ENCODE results near the gene TMEM234. TPM values are rescaled to one million over a fixed set of nuclear protein-coding genes. Genes with fewer than 3 reads are reported as not detected.

Gene TMEM234
- total RNA-seq, 2 experiments from 2014 or later, result 11.5 to 12.8 TPM

- ATAC-seq (ENCODE audit: poor library complexity) (no peak), DNase-seq (no peak)
- POLR2A ChIA-PET, result interaction anchor here (0.8 to 4.0 kb wide), 6 partner anchors 11 to 108 kb away, joined by 3 to 41 read pairs (median 13); partner anchors contain the start of genes CCDC28B, IQCC, LCK and TMEM39B
- Histone ChIP-seq H3K4me1 (ENCODE audit: insufficient read depth, low read length) (peaks cover 46% of the 10 kb centered on the region), H3K36me3 (ENCODE audit: insufficient read depth, low read length) (peaks cover 19% of the 10 kb centered on the region), H3K27me3 (ENCODE audit: control insufficient read depth in 1 of 2, insufficient read depth in 2 of 2, low read length in 2 of 2) (no peaks in the 10 kb centered on the region), H3K9me3 (ENCODE audit: control insufficient read depth in 1 of 2, insufficient read depth in 1 of 2, low read length in 2 of 2) (no peaks in the 10 kb centered on the region), H3K4me3 (ENCODE audit: low read length) (no peak overlapping the region), H3K27ac (ENCODE audit: low read depth in 1 of 2, low read length in 2 of 2) (peak overlapping the region in 1 of 2 donors; percentile 11)
- TF ChIP-seq CTCF (IDR thresholded peaks at IDR 0.05), result no peak
- H3K4me1 Mint-ChIP-seq (ENCODE audit: low read depth), result peaks cover 57% of the 10 kb centered on the region
- H3K27ac Mint-ChIP-seq, result peak overlapping the region; percentile 93
- H3K27me3 Mint-ChIP-seq, result no peaks in the 10 kb centered on the region
- H3K9me3 Mint-ChIP-seq, result no peaks in the 10 kb centered on the region
- CTCF ChIA-PET, result interaction anchor here (1.8 kb wide), 1 partner anchor 35 kb away, joined by 6 read pairs; no protein-coding TSS in a partner anchor
- H3K4me3 Mint-ChIP-seq, result peak overlapping the region; percentile 86
- intact Hi-C loops (cut with DNase I, micrococcal nuclease), result loop anchor here in 1 of 2 experiments (2.0 kb wide), 2 partner anchors 20 to 40 kb away; partner anchors contain the start of gene CCDC28B
- H3K36me3 Mint-ChIP-seq (ENCODE audit: low read depth), result peaks cover 55% of the 10 kb centered on the region
These were observed 41.1 kb downstream of the TMEM234 start for GRCh38 chr1:32181065-32181464.

- Mint-ChIP-seq H3K36me3 (ENCODE audit: low read depth) (peaks cover 52% of the 10 kb centered on the region), H3K27me3 (no peaks in the 10 kb centered on the region), H3K4me1 (ENCODE audit: low read depth) (peaks cover 54% of the 10 kb centered on the region), H3K9me3 (no peaks in the 10 kb centered on the region), H3K27ac (peak overlapping the region; percentile 93), H3K4me3 (peak overlapping the region; percentile 86)
- TF ChIP-seq CTCF (IDR thresholded peaks at IDR 0.05), result no peak
- no peaks in the 10 kb centered on the region for H3K9me3 ChIP-seq (ENCODE audit: control insufficient read depth in 1 of 2, insufficient read depth in 1 of 2, low read length in 2 of 2)
- peak overlapping the region; percentile 65 to 75 for H3K27ac ChIP-seq (ENCODE audit: low read depth in 1 of 2, low read length in 2 of 2)
- ATAC-seq (ENCODE audit: poor library complexity) (no peak), DNase-seq (peak in 6 of 14 experiments; percentile 9 to 56 (median 30))
- H3K27me3 ChIP-seq (ENCODE audit: control insufficient read depth in 1 of 2, insufficient read depth in 2 of 2, low read length in 2 of 2), result no peaks in the 10 kb centered on the region
- H3K4me3 ChIP-seq (ENCODE audit: low read length), result peak overlapping the region; percentile 90
- ChIA-PET CTCF (interaction anchor here (0.6 to 1.8 kb wide), 3 partner anchors 35 to 108 kb away, joined by 3 to 6 read pairs (median 4); partner anchors contain the start of gene TMEM39B), POLR2A (interaction anchor here (0.8 to 4.0 kb wide), 16 partner anchors 10 to 536 kb away, joined by 3 to 41 read pairs (median 5); partner anchors contain the start of genes BSDC1, CCDC28B, IQCC and KPNA6)
- intact Hi-C loops (cut with DNase I, micrococcal nuclease), result loop anchor here in 1 of 2 experiments (2.0 kb wide), 2 partner anchors 20 to 40 kb away; partner anchors contain the start of gene CCDC28B
- H3K36me3 ChIP-seq (ENCODE audit: insufficient read depth, low read length), result peaks cover 14% of the 10 kb centered on the region
- peaks cover 46% of the 10 kb centered on the region for H3K4me1 ChIP-seq (ENCODE audit: insufficient read depth, low read length)
These were observed 41.7 kb downstream of the TMEM234 start for GRCh38 chr1:32180186-32181060.

- ChIA-PET CTCF (interaction anchor here (1.2 to 1.8 kb wide), 2 partner anchors 36 to 107 kb away, joined by 4 to 6 read pairs; partner anchors contain the start of gene TMEM39B), POLR2A (interaction anchor here (0.6 to 4.0 kb wide), 19 partner anchors 11 to 535 kb away, joined by 3 to 41 read pairs (median 5); partner anchors contain the start of genes BSDC1, CCDC28B, KPNA6 and LCK)
- intact Hi-C loops (cut with DNase I, micrococcal nuclease), result loop anchor here in 1 of 2 experiments (1.0 to 2.0 kb wide), 4 partner anchors 21 to 215 kb away; partner anchors contain the start of genes BSDC1, CCDC28B and KPNA6
- no peaks in the 10 kb centered on the region for H3K27me3 ChIP-seq (ENCODE audit: control insufficient read depth in 1 of 2, insufficient read depth in 2 of 2, low read length in 2 of 2)
- Mint-ChIP-seq H3K4me3 (peak within 1 kb of the TSS; percentile 91), H3K4me1 (ENCODE audit: low read depth) (peaks cover 49% of the 10 kb centered on the region), H3K36me3 (ENCODE audit: low read depth) (peaks cover 51% of the 10 kb centered on the region), H3K27ac (peak within 1 kb of the TSS; percentile 93), H3K27me3 (no peaks in the 10 kb centered on the region), H3K9me3 (no peaks in the 10 kb centered on the region)
- H3K27ac ChIP-seq (ENCODE audit: low read depth in 1 of 2, low read length in 2 of 2), result peak within 1 kb of the TSS; percentile 77 to 93
- no peaks in the 10 kb centered on the region for H3K9me3 ChIP-seq (ENCODE audit: control insufficient read depth in 1 of 2, insufficient read depth in 1 of 2, low read length in 2 of 2)
- TF ChIP-seq CTCF (IDR thresholded peaks at IDR 0.05), result no peak
- DNase-seq, result peak; percentile 77 to 94 (median 84)
- ATAC-seq (ENCODE audit: poor library complexity), result peak; percentile 85
- H3K4me3 ChIP-seq (ENCODE audit: low read length), result peak within 1 kb of the TSS; percentile 90
- H3K4me1 ChIP-seq (ENCODE audit: insufficient read depth, low read length), result peaks cover 46% of the 10 kb centered on the region
- peaks cover 10% of the 10 kb centered on the region for H3K36me3 ChIP-seq (ENCODE audit: insufficient read depth, low read length)
These were observed 42.5 kb downstream of the TMEM234 start, which contains the start of gene TXLNA for GRCh38 chr1:32179443-32180185. Gene TXLNA (plus strand): TSS chr1:32179675. CDS start chr1:32180346, 671 bp downstream.
